C4-2B (cell line): Measurements from ENCODE around the gene DLGAP1.

Experiments
- H3K27ac ChIP-seq: fragments of 450-650 bp; 2 replicates; pipeline ENCODE4 v1.5.1; 2017
- ZFX ChIP-seq: fragments of 450-650 bp; IDR thresholded peaks from 2 replicates; pipeline ENCODE4 v1.6.1; 2017
- TF ChIP-seq, protein P1 (sequence below): fragments of 450-650 bp; conservative IDR thresholded peaks from 2 replicates; pipeline ENCODE4 v1.5.1; 2017; ENCODE audit warnings: mild to moderate bottlenecking

The DLGAP1 gene

GRCh38 chr18:3540805-3541548 is 914.1 kb downstream of the DLGAP1 start:
- no peak overlapping the region; the same call in 1 of the 2 replicates for H3K27ac ChIP-seq
- TF ChIP-seq, protein P1, sequence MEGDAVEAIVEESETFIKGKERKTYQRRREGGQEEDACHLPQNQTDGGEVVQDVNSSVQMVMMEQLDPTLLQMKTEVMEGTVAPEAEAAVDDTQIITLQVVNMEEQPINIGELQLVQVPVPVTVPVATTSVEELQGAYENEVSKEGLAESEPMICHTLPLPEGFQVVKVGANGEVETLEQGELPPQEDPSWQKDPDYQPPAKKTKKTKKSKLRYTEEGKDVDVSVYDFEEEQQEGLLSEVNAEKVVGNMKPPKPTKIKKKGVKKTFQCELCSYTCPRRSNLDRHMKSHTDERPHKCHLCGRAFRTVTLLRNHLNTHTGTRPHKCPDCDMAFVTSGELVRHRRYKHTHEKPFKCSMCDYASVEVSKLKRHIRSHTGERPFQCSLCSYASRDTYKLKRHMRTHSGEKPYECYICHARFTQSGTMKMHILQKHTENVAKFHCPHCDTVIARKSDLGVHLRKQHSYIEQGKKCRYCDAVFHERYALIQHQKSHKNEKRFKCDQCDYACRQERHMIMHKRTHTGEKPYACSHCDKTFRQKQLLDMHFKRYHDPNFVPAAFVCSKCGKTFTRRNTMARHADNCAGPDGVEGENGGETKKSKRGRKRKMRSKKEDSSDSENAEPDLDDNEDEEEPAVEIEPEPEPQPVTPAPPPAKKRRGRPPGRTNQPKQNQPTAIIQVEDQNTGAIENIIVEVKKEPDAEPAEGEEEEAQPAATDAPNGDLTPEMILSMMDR, result no peak
- no peak for TF ChIP-seq ZFX

GRCh38 chr18:3538954-3539617 is 916.0 kb downstream of the DLGAP1 start:
- no peak for TF ChIP-seq ZFX
- TF ChIP-seq, protein P1, result no peak; the same call in 1 of the 2 replicates
- H3K27ac ChIP-seq, result no peak overlapping the region

- no peak for TF ChIP-seq ZFX
- TF ChIP-seq, protein P1, result no peak
- H3K27ac ChIP-seq, result no peak overlapping the region
These were observed 916.7 kb downstream of the DLGAP1 start for GRCh38 chr18:3538456-3538855.

DNA sequence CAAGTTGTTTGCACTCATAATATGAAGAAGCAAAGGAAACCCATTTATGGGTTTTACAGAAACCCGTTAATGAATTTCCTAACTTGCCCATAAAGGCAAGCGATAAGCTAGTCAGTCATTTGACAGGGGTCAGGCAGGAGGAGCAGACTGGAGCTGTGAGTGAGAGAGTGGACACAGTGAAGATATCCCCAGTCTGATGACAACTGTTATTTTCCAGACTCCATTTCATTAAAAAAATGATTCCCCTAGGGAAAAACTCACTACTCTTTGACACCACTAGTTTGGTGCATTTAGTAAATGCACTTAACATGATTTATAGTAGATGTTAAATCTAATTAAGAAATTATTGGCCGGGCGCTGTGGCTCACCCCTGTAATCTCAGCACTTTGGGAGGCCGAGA is 924.3 kb downstream of the DLGAP1 start:
- TF ChIP-seq, protein P1, result no peak
- no peak for TF ChIP-seq ZFX
- H3K27ac ChIP-seq, result peak overlapping the region; percentile 26; the same call in 1 of the 2 replicates

- no peak overlapping the region; the same call in 1 of the 2 replicates for H3K27ac ChIP-seq
- no peak for TF ChIP-seq ZFX
- TF ChIP-seq, protein P1, result no peak
These were observed 925.5 kb downstream of the DLGAP1 start for GRCh38 chr18:3529601-3530000.

- H3K27ac ChIP-seq, result no peak overlapping the region
- TF ChIP-seq, protein P1, result no peak
- TF ChIP-seq ZFX, result no peak
These were observed 926.0 kb downstream of the DLGAP1 start for GRCh38 chr18:3529077-3529476.

- no peak for TF ChIP-seq ZFX
- TF ChIP-seq, protein P1, result no peak
- H3K27ac ChIP-seq, result no peak overlapping the region
These were observed 926.9 kb downstream of the DLGAP1 start for GRCh38 chr18:3528231-3528630.
